Stimulated activated CD4-positive, alpha-beta T cell treated with anti-CD3 and anti-CD28 coated beads, Interleukin-4, amount 100 ng/mL, for 48 hours (primary cell): ENCODE measurements around the gene NFATC3.

Experiments
- DNase-seq, 2 donors: peaks; one replicate each; pipeline ENCODE4 v3.0.0-alpha.2; 2020; ENCODE audit warnings: low read depth in 2 of 2

NFATC3 gene

DNA sequence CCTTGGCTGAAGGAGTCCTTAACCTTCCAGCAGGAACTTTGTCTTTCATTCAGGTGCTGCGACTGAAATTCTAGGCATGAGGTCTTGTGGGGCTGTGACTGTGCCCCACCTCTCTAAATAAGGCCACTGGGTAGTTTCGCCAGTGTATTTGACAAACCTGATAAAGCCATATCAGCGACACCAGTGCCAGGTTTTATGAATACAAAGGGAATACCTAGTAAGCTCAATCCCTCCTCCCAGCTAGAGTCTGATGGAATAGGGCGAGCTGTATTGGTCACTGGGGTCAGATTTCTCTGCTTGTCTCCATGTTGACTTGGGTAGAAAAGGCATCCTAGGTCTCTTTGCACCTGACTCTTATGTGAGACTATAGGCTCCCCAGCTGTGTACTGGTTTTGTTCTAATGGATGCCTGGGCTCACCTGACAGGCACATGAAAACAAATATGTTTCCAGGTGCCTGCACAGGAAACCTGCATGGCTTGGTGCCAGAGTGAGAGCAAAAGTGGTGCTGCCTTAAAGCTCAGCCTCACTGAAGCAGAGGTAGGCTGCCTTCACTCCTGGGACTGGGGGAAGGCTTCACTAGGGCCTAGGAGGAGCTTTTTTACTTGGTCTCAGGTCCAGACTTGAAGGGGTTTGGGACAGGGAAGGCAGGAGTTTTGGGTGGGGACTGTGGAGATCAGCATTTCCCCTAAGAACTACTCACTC is 187.5 kb downstream of the NFATC3 start:
- DNase-seq, result no peak

DNA sequence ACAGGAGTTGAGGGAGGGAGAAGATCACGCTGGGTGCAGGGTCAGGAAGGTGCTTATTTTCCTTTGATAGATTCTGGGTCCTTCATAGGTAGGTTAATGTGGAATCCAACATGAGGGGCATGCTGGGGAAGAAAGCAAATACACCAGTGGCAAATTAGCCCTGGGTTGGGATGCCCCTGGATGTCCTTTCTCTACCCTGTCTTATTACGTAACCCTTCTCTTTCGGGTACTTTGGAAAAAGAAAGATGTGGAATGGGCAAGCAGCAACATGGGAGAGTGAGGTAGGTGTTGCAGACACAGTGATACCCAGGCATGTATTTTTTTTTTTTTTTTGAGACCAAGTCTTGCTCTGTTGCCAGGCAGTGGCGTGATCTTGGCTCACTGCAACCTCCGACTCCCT is 188.3 kb downstream of the NFATC3 start:
- no peak for DNase-seq

DNA sequence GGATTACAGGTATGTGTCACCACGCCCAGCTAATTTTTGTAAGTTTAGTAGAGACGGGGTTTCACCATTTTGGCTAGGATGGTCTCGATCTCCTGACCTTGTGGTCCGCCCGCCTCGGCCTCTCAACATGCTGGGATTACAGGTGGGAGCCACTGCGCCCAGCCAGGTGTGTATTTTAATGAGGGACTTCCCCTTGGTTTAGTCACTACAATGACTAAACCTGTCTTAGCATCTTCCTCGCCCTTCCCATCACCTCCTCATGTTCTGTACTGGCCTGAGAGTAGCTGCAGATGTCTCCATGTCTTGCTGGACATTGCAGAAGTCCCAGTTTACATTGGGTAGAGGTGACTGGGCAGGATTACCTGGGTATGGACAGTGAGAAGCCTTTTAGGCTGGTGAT is 188.7 kb downstream of the NFATC3 start:
- no peak for DNase-seq

DNA sequence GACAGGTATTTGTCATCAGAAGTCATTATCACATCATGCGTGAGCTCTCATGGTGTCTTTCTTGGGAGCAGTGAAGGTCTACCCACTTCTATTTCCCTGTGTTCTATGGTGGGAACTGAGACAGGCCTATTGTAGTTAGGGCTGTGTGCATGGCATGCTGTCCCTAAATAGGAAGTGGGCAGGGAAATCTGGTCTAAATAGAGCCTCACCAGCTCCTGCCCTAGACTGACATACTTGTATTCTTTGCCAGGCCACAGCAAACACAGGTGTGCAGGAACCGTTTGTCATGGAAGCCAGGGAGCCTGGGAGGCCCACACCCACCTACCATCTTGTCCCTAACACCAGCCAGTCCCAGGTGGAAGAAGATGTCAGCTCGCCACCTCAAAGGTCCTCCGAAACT is 189.3 kb downstream of the NFATC3 start:
- DNase-seq, result no peak

DNA sequence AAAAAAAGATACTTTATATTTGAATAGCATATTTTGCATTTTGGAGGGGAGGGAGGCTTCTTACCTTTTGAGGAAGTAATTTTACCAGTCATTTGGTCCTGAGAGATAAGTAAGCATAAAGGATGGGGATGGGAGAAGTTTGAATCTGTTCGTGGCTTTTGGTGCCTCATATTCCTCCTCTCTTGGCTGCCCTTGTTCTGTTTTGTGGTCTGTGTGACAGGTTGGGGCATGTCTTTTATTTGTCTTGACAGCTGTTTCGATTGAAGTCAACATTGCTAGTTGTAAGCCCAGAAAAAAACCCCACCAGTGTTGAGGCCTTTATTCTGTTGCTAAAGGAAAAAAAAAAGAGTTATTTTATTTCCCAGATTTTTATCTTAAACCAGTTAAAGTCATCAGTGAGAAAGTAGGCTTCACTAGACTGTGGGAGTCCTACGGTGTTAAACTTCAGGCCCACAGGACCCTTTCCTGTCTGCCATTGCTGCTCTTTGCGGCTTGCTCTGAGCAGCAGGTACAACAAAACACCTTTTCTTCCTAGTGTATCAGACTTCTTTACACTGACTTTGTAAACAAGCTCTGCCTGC is 190.5 kb downstream of the NFATC3 start:
- no peak for DNase-seq

DNA sequence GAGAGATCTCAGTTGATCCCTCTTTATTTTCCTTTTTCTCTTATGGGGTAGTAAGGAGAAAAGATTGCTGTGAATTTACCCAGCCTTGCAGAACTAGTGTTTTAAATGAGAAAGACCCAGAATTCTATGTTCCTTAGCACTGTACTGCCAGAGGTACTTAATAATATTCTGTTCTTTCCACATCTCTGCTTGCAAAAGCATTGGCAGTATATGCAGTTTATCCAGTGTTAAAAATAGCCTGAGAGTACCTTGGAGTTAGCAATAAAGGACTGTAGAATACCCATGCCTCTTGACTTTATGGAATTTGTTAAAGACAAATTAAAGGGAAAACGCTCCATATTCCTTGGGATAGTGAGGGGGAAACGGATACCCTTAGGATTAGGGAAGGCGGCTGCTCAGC is 191.1 kb downstream of the NFATC3 start:
- DNase-seq, result no peak
